HepG2 (cell line): Measurements from ENCODE around the gene KREMEN1. TPM values are rescaled to one million over a fixed set of nuclear protein-coding genes. Genes with fewer than 3 reads are reported as not detected.

Experiments
- ATAC-seq: fragments of 200-7000 bp; cut with Tn5 transposase; 3 replicates; pipeline ENCODE4 v1.9.1; 2020; ENCODE audit warnings: mild to moderate bottlenecking, moderate library complexity
- BruUV-seq: library from RNA; stranded (reverse); fragments of 400-500 nt; replicated peaks from 2 replicates; lab custom pipeline; 2021; lab: Mats Ljungman, UMichigan
- CTCF ChIA-PET: fragments of 300-600 bp; formaldehyde crosslinking; extraction: SDS; loops from one replicate; lab custom pipeline; 2021; ENCODE audit warnings: low total read pairs, inconsistent platforms, low intra/inter-chr PET ratio; lab: Yijun Ruan, JAX
- POLR2A ChIA-PET: fragments of 350-600 bp; sonication (Branson Sonifier 250); formaldehyde crosslinking; loops from one replicate; lab custom pipeline; 2020; ENCODE audit warnings: antibody characterized with exemption, inconsistent platforms; lab: Yijun Ruan, JAX
- DNase-seq: peaks from one replicate; pipeline ENCODE4 v3.0.0-alpha.2; 2015; ENCODE audit warnings: low spot score
- FAIRE-seq: peaks from 3 replicates; lab custom pipeline; 2011; peaks lifted over from hg19 to GRCh38; lab: Jason Lieb, UNC
- H2AFZ ChIP-seq: one replicate; pipeline ENCODE4 v1.6.1; 2011; ENCODE audit warnings: low read length, inconsistent platforms
- H3K27ac ChIP-seq: fragments of 300-600 bp; 3 replicates; pipeline ENCODE4 v1.8.0; 2011; ENCODE audit warnings: mixed run types, mild to moderate bottlenecking, mixed read lengths, low read length, inconsistent platforms; ENCODE audit not compliant: insufficient read depth; ENCODE audit errors: extremely low read length
- H3K27me3 ChIP-seq, 2 experiments: fragments of 200-600 bp in 1 of 2; 2 replicates in 1 of 2; 3 replicates in 1 of 2; pipeline versions ENCODE4 v1.6.0 to v1.8.0; 2011; ENCODE audit warnings: low read length in 2 of 2, mild to moderate bottlenecking in 2 of 2, moderate library complexity in 2 of 2, inconsistent platforms in 1 of 2; ENCODE audit not compliant: insufficient read depth in 2 of 2, control insufficient read depth in 1 of 2
- H3K36me3 ChIP-seq, 2 experiments: fragments of 200-600 bp in 1 of 2; replicated peaks in 1 of 2; 2 replicates in 1 of 2; 3 replicates in 1 of 2; pipeline versions ENCODE4 v1.5.1 to v1.8.0; 2011; ENCODE audit warnings: low read length in 2 of 2, inconsistent platforms in 1 of 2; ENCODE audit not compliant: insufficient read depth in 2 of 2, control insufficient read depth in 1 of 2
- H3K4me1 ChIP-seq: 2 replicates; pipeline ENCODE4 v1.5.1; 2012; ENCODE audit warnings: low read length, inconsistent platforms; ENCODE audit not compliant: insufficient read depth
- H3K4me2 ChIP-seq: 2 replicates; pipeline ENCODE4 v1.6.0; 2011; ENCODE audit warnings: low read depth, low read length, inconsistent platforms
- H3K4me3 ChIP-seq, 3 experiments: fragments of 200-600 bp in 1 of 3; sonication (generic), shearing (Covaris generic) in 1 of 3; replicated peaks in 1 of 3; 2 replicates each; pipeline ENCODE4 v1.5.1; 2011 to 2016; ENCODE audit warnings: low read length in 3 of 3, inconsistent platforms in 2 of 3, low read depth in 2 of 3, mild to moderate bottlenecking in 2 of 3, control low read depth in 1 of 3, mixed read lengths in 1 of 3; ENCODE audit not compliant: insufficient read depth in 1 of 3
- H3K79me2 ChIP-seq: one replicate; pipeline ENCODE4 v1.6.1; 2011; ENCODE audit warnings: low read length, inconsistent platforms; ENCODE audit not compliant: insufficient read depth
- H3K9ac ChIP-seq: 2 replicates; pipeline ENCODE4 v1.6.0; 2011; ENCODE audit warnings: mild to moderate bottlenecking, low read depth, low read length, inconsistent platforms; ENCODE audit not compliant: insufficient read depth
- H3K9me3 ChIP-seq: 2 replicates; pipeline ENCODE4 v1.5.1; 2012; ENCODE audit warnings: mild to moderate bottlenecking, low read length
- H4K20me1 ChIP-seq: 2 replicates; pipeline ENCODE4 v1.6.0; 2011; ENCODE audit warnings: inconsistent platforms, mild to moderate bottlenecking, low read length, moderate library complexity; ENCODE audit not compliant: insufficient read depth
- RERE ChIP-seq: IDR thresholded peaks from 2 replicates; pipeline ENCODE4 v1.6.1; 2016; ENCODE audit warnings: low read depth, missing genetic modification reagents, missing compliant biosample characterization
- U2AF2 ChIP-seq: fragments of 200-400 bp; formaldehyde crosslinking; IDR thresholded peaks from 2 replicates; pipeline ENCODE4 v1.6.1; 2017; ENCODE audit warnings: low read depth, mild to moderate bottlenecking, low read length
- ZNF263 ChIP-seq: sonication (generic); formaldehyde crosslinking; IDR thresholded peaks from 2 replicates; pipeline ENCODE4 v1.4.0; 2020; ENCODE audit warnings: missing genetic modification reagents
- ZNF30 ChIP-seq: sonication (generic); formaldehyde crosslinking; IDR thresholded peaks from 2 replicates; pipeline ENCODE4 v1.5.0; 2020; ENCODE audit warnings: mild to moderate bottlenecking, missing genetic modification reagents
- ZNF629 ChIP-seq: sonication (generic); formaldehyde crosslinking; conservative IDR thresholded peaks from 2 replicates; pipeline ENCODE4 v1.5.0; 2020; ENCODE audit warnings: missing genetic modification reagents
- ZNF788 ChIP-seq: sonication (generic); formaldehyde crosslinking; IDR thresholded peaks from 2 replicates; pipeline ENCODE4 v1.5.0; 2020; ENCODE audit warnings: mild to moderate bottlenecking, missing genetic modification reagents, borderline replicate concordance
- WGBS: methylation state at CpG from one replicate; pipeline ENCODE4 v1.1.6; 2017; ENCODE audit warnings: low lambda C conversion rate; 5-methylcytosine and 5-hydroxymethylcytosine counted together
- in situ Hi-C: cut with HindIII; loops from 2 replicates; pipeline ENCODE4 v1.10.0; 2017; ENCODE audit warnings: low pct_unique_long_range_greater_than_20kb; ENCODE audit not compliant: extremely low pct_ligation_motif_present
- intact Hi-C: fragments of 100-400 bp; cut with micrococcal nuclease; formaldehyde crosslinking; loops from one replicate; pipeline ENCODE4 v1.10.0; 2022; ENCODE audit not compliant: unreplicated experiment
- polyA plus RNA-seq, 8 experiments: library from polyadenylated mRNA; depleted of rRNA in 3 of 8; stranded (reverse) in 7 of 8; unstranded in 1 of 8; fragments of >200 nt; fragmentation: Illumina TruSeq in 4 of 8; extraction: Trizol in 4 of 8; gene quantifications; 2 replicates each; pipeline versions ENCODE4 v1.2.1 to v1.2.3, GENCODE V29; 2011 to 2016; ENCODE audit warnings: low read depth in 4 of 8, missing spikeins in 1 of 8, mixed read lengths in 1 of 8; ENCODE audit not compliant: insufficient read depth in 1 of 8
- total RNA-seq, 5 experiments: library from RNA; depleted of rRNA; stranded (reverse); fragments of >200 nt; fragmentation: Illumina TruSeq; extraction: Trizol; gene quantifications; 2 replicates each; pipeline ENCODE4 v1.2.3, GENCODE V29; 2016; ENCODE audit warnings: low read depth in 1 of 5
- TF ChIP-seq, protein P1 (sequence below): IDR thresholded peaks from 2 replicates; pipeline ENCODE4 v1.6.1; 2012; ENCODE audit warnings: low read length, improper control_type of control experiment

Gene KREMEN1
- total and polyA plus RNA-seq, 2 of the 13 experiments (the other 11 are each of a cell fraction or from before 2014, with no cell fraction given): 9.8 to 13.8 TPM

GRCh38 chr22:29206372-29207242 is 133.8 kb downstream of the KREMEN1 start:
- H3K4me1 ChIP-seq: peaks cover 43% of the 10 kb centered on the region
- no TSS peak for BruUV-seq
- DNase-seq (no peak), ATAC-seq (no peak), FAIRE-seq (no peak)
- no peaks in the 10 kb centered on the region for H3K79me2 ChIP-seq
- TF ChIP-seq U2AF2 (no peak), ZNF263 (CRISPR knock-in tag) (peak; percentile 87), ZNF629 (CRISPR knock-in tag) (peak; percentile 72; the same call in 1 of the 2 replicates)
- 39% methylated on average over 19 of the region's 19 CpGs for WGBS
- H3K9me3 ChIP-seq: no peaks in the 10 kb centered on the region
- peak overlapping the region; percentile 55 for H3K9ac ChIP-seq
- H3K4me3 ChIP-seq: peak overlapping the region; percentile 56 to 86 (median 77); a peak in 5 of 6 replicates
- H2AFZ ChIP-seq: peak overlapping the region; percentile 49
- in situ Hi-C loops: no loop called here
- peaks cover 7 to 32% of the 10 kb centered on the region in 2 experiments for H3K27me3 ChIP-seq
- no peaks in the 10 kb centered on the region for H4K20me1 ChIP-seq
- H3K4me2 ChIP-seq: peak overlapping the region; percentile 85
- POLR2A ChIA-PET: interaction anchor here (1.2 to 1.5 kb wide), 3 partner anchors 9 to 39 kb away, joined by 3 to 5 read pairs (median 4); no protein-coding TSS in a partner anchor
- intact Hi-C loops: no loop called here
- H3K27ac ChIP-seq: no peak overlapping the region
- CTCF ChIA-PET: interaction anchor here (2.7 kb wide), 1 partner anchor 39 kb away, joined by 11 read pairs; no protein-coding TSS in a partner anchor
- no peaks in the 10 kb centered on the region for H3K36me3 ChIP-seq

DNA sequence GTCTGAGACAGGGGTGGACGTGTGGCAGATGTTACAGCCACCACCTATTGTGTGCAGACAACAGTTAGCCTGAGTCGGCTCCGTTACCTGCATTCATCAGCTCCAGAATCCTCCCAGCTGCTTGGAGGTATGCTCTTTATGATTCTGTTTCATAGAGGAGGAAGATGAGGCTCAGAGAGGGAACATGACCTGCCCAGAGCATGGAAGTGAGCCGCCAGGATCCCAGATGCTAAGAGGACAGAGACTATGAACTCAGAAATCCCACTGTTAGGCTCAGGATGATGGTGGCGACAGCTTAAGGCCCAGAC is 134.4 kb downstream of the KREMEN1 start:
- CTCF ChIA-PET: interaction anchor here (2.7 kb wide), 1 partner anchor 38 kb away, joined by 11 read pairs; no protein-coding TSS in a partner anchor
- DNase-seq (no peak), FAIRE-seq (no peak), ATAC-seq (no peak)
- no peak overlapping the region for H3K4me2 ChIP-seq
- H3K9me3 ChIP-seq: no peaks in the 10 kb centered on the region
- H3K36me3 ChIP-seq: no peaks in the 10 kb centered on the region
- no peaks in the 10 kb centered on the region for H4K20me1 ChIP-seq
- peaks cover 5 to 29% of the 10 kb centered on the region in 2 experiments for H3K27me3 ChIP-seq
- H3K79me2 ChIP-seq: no peaks in the 10 kb centered on the region
- H2AFZ ChIP-seq: no peak overlapping the region
- POLR2A ChIA-PET: no interaction called here
- H3K27ac ChIP-seq: no peak overlapping the region
- no peak overlapping the region for H3K4me3 ChIP-seq
- in situ Hi-C loops (no loop called here), intact Hi-C loops (no loop called here)
- 63% methylated on average over 3 of the region's 5 CpGs for WGBS
- peaks cover 37% of the 10 kb centered on the region for H3K4me1 ChIP-seq
- no TSS peak for BruUV-seq
- H3K9ac ChIP-seq: no peak overlapping the region
- TF ChIP-seq ZNF788 (no peak), RERE (no peak), ZNF30 (CRISPR knock-in tag) (no peak)
- TF ChIP-seq, protein P1, sequence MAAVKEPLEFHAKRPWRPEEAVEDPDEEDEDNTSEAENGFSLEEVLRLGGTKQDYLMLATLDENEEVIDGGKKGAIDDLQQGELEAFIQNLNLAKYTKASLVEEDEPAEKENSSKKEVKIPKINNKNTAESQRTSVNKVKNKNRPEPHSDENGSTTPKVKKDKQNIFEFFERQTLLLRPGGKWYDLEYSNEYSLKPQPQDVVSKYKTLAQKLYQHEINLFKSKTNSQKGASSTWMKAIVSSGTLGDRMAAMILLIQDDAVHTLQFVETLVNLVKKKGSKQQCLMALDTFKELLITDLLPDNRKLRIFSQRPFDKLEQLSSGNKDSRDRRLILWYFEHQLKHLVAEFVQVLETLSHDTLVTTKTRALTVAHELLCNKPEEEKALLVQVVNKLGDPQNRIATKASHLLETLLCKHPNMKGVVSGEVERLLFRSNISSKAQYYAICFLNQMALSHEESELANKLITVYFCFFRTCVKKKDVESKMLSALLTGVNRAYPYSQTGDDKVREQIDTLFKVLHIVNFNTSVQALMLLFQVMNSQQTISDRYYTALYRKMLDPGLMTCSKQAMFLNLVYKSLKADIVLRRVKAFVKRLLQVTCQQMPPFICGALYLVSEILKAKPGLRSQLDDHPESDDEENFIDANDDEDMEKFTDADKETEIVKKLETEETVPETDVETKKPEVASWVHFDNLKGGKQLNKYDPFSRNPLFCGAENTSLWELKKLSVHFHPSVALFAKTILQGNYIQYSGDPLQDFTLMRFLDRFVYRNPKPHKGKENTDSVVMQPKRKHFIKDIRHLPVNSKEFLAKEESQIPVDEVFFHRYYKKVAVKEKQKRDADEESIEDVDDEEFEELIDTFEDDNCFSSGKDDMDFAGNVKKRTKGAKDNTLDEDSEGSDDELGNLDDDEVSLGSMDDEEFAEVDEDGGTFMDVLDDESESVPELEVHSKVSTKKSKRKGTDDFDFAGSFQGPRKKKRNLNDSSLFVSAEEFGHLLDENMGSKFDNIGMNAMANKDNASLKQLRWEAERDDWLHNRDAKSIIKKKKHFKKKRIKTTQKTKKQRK: no peak
